DND-41 (cell line): Measurements from ENCODE around the gene EIF5.

Experiments
- EZH2 ChIP-seq: IDR thresholded peaks from 3 replicates; pipeline ENCODE4 v1.6.1; 2012; ENCODE audit warnings: borderline replicate concordance, low read depth, mild to moderate bottlenecking, moderate library complexity, low read length, inconsistent platforms; ENCODE audit not compliant: severe bottlenecking
- TF ChIP-seq, protein P1 (sequence below): IDR thresholded peaks from 2 replicates; pipeline ENCODE4 v1.5.1; 2012; ENCODE audit warnings: borderline replicate concordance, low read length, moderate library complexity, mild to moderate bottlenecking; ENCODE audit not compliant: poor library complexity, severe bottlenecking; ENCODE audit errors: extremely low read depth

DNA sequence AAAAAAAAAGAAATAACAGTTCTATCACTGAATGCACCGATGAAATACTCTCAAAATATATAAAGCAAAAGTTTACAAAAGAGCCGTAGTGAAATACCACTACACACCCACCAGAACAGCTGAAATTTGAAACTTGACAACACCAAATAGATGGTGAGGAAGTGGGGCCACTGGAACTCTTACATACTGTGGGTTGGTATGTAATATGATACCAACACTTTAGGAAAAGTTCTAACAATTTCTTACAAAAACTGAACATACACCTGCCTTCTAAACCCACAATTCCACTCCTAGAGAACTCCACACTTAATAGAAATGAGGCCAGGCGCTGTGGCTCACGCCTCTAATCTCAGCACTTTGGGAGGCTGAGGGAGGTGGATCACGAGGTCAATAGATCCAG is 14.1 kb downstream of the EIF5 start:
- TF ChIP-seq, protein P1, sequence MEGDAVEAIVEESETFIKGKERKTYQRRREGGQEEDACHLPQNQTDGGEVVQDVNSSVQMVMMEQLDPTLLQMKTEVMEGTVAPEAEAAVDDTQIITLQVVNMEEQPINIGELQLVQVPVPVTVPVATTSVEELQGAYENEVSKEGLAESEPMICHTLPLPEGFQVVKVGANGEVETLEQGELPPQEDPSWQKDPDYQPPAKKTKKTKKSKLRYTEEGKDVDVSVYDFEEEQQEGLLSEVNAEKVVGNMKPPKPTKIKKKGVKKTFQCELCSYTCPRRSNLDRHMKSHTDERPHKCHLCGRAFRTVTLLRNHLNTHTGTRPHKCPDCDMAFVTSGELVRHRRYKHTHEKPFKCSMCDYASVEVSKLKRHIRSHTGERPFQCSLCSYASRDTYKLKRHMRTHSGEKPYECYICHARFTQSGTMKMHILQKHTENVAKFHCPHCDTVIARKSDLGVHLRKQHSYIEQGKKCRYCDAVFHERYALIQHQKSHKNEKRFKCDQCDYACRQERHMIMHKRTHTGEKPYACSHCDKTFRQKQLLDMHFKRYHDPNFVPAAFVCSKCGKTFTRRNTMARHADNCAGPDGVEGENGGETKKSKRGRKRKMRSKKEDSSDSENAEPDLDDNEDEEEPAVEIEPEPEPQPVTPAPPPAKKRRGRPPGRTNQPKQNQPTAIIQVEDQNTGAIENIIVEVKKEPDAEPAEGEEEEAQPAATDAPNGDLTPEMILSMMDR, result no peak
- no peak for TF ChIP-seq EZH2
